ENCODE data around the gene CATSPERZ. TPM values are rescaled to one million over a fixed set of nuclear protein-coding genes. Genes with fewer than 3 reads are reported as not detected.

The CATSPERZ gene
- total and polyA plus RNA-seq, 7 experiments from 2014 or later = 0.60 TPM; not detected in 6

- no peak overlapping the region for H3K4me3 Mint-ChIP-seq
- DNase-seq (no peak), ATAC-seq (no peak)
- no peaks in the 10 kb centered on the region for H3K9me3 Mint-ChIP-seq
- Histone ChIP-seq H3K27me3 (ENCODE audit: control insufficient read depth in 2 of 2, insufficient read depth in 2 of 2, low read length in 2 of 2) (no peaks in the 10 kb centered on the region), H3K27ac (ENCODE audit: low read depth, low read length) (no peak overlapping the region), H3K4me3 (ENCODE audit: low read length) (no peak overlapping the region), H3K9me3 (ENCODE audit: control insufficient read depth in 2 of 3, low read length in 3 of 3) (no peaks in the 10 kb centered on the region), H3K4me1 (ENCODE audit: control insufficient read depth in 2 of 2, insufficient read depth in 2 of 2, low read length in 2 of 2) (no peaks in the 10 kb centered on the region), H3K36me3 (ENCODE audit: control insufficient read depth in 2 of 3, insufficient read depth in 3 of 3, low read length in 3 of 3) (peaks cover 0 to 11% (median 0%) of the 10 kb centered on the region in 3 experiments)
- no peak overlapping the region for H3K27ac Mint-ChIP-seq
- no peaks in the 10 kb centered on the region for H3K27me3 Mint-ChIP-seq
- intact Hi-C loops (cut with micrococcal nuclease) = no loop called here
- peaks cover 0 to 7% (median 2%) of the 10 kb centered on the region in 5 donors for H3K36me3 Mint-ChIP-seq
- ChIA-PET CTCF (interaction anchor here (0.7 kb wide), 1 partner anchor 55 kb away, joined by 4 read pairs; no protein-coding TSS in a partner anchor), POLR2A (interaction anchor here (2.2 kb wide), 1 partner anchor 10 kb away, joined by 8 read pairs; no protein-coding TSS in a partner anchor)
- H3K4me1 Mint-ChIP-seq = peaks cover 0 to 9% (median 0%) of the 10 kb centered on the region in 7 donors
These were observed 41.1 kb upstream of the CATSPERZ start for GRCh38 chr11:64258946-64259532.

GRCh38 chr11:64259533-64260067, 40.6 kb upstream of the CATSPERZ start:
- H3K4me1 ChIP-seq (ENCODE audit: control insufficient read depth in 2 of 2, insufficient read depth in 2 of 2, low read length in 2 of 2) = no peaks in the 10 kb centered on the region
- POLR2A ChIA-PET = interaction anchor here (0.6 kb wide), 1 partner anchor 448 kb away, joined by 4 read pairs; no protein-coding TSS in a partner anchor

GRCh38 chr11:64260147-64260708, 39.9 kb upstream of the CATSPERZ start:
- ATAC-seq (no peak), DNase-seq (no peak)
- H3K9me3 ChIP-seq (ENCODE audit: control insufficient read depth in 2 of 3, low read length in 3 of 3) = no peaks in the 10 kb centered on the region
- no peaks in the 10 kb centered on the region for H3K4me1 ChIP-seq (ENCODE audit: control insufficient read depth in 2 of 2, insufficient read depth in 2 of 2, low read length in 2 of 2)
- H3K36me3 Mint-ChIP-seq = peaks cover 0 to 7% (median 2%) of the 10 kb centered on the region in 5 donors
- peak overlapping the region in 2 of 9 donors; percentile 5 to 56 for H3K27ac Mint-ChIP-seq
- no peak overlapping the region for H3K27ac ChIP-seq (ENCODE audit: low read depth, low read length)
- ChIA-PET CTCF (no interaction called here), POLR2A (interaction anchor here (0.6 kb wide), 1 partner anchor 447 kb away, joined by 4 read pairs; no protein-coding TSS in a partner anchor)
- H3K4me3 Mint-ChIP-seq = no peak overlapping the region
- no peaks in the 10 kb centered on the region for H3K27me3 Mint-ChIP-seq
- no peaks in the 10 kb centered on the region for H3K27me3 ChIP-seq (ENCODE audit: control insufficient read depth in 2 of 2, insufficient read depth in 2 of 2, low read length in 2 of 2)
- peaks cover 0 to 11% (median 0%) of the 10 kb centered on the region in 3 experiments for H3K36me3 ChIP-seq (ENCODE audit: control insufficient read depth in 2 of 3, insufficient read depth in 3 of 3, low read length in 3 of 3)
- H3K4me1 Mint-ChIP-seq = peaks cover 0 to 9% (median 0%) of the 10 kb centered on the region in 7 donors
- intact Hi-C loops (cut with micrococcal nuclease) = no loop called here
- H3K4me3 ChIP-seq (ENCODE audit: low read length) = no peak overlapping the region
- no peaks in the 10 kb centered on the region for H3K9me3 Mint-ChIP-seq

More at GRCh38 chr11:64259533-64260067, 40.6 kb upstream of the CATSPERZ start:
- H3K27ac Mint-ChIP-seq = no peak overlapping the region
- Histone ChIP-seq H3K27ac (ENCODE audit: low read depth, low read length) (no peak overlapping the region), H3K27me3 (ENCODE audit: control insufficient read depth in 2 of 2, insufficient read depth in 2 of 2, low read length in 2 of 2) (no peaks in the 10 kb centered on the region), H3K4me3 (ENCODE audit: low read length) (no peak overlapping the region), H3K36me3 (ENCODE audit: control insufficient read depth in 2 of 3, insufficient read depth in 3 of 3, low read length in 3 of 3) (peaks cover 0 to 11% (median 0%) of the 10 kb centered on the region in 3 experiments), H3K9me3 (ENCODE audit: control insufficient read depth in 2 of 3, low read length in 3 of 3) (no peaks in the 10 kb centered on the region)
- no peaks in the 10 kb centered on the region for H3K27me3 Mint-ChIP-seq
- intact Hi-C loops (cut with micrococcal nuclease) = no loop called here
- CTCF ChIA-PET = no interaction called here
- ATAC-seq = no peak
- H3K4me3 Mint-ChIP-seq = no peak overlapping the region
- H3K9me3 Mint-ChIP-seq = no peaks in the 10 kb centered on the region
- no peak for DNase-seq
- H3K4me1 Mint-ChIP-seq = peaks cover 0 to 9% (median 0%) of the 10 kb centered on the region in 7 donors
- H3K36me3 Mint-ChIP-seq = peaks cover 0 to 7% (median 2%) of the 10 kb centered on the region in 5 donors

GRCh38 chr11:64261556-64262080, 38.5 kb upstream of the CATSPERZ start:
- Mint-ChIP-seq H3K27ac (no peak overlapping the region), H3K4me1 (peaks cover 0 to 9% (median 0%) of the 10 kb centered on the region in 7 donors), H3K4me3 (no peak overlapping the region)

GRCh38 chr11:64262271-64263002, 37.7 kb upstream of the CATSPERZ start:
- Mint-ChIP-seq H3K4me1 (peaks cover 0 to 8% (median 0%) of the 10 kb centered on the region in 7 donors), H3K27ac (no peak overlapping the region), H3K4me3 (no peak overlapping the region), H3K36me3 (peaks cover 0 to 7% (median 3%) of the 10 kb centered on the region in 5 donors), H3K9me3 (no peaks in the 10 kb centered on the region), H3K27me3 (no peaks in the 10 kb centered on the region)
- no peaks in the 10 kb centered on the region for H3K4me1 ChIP-seq (ENCODE audit: control insufficient read depth in 2 of 2, insufficient read depth in 2 of 2, low read length in 2 of 2)
- intact Hi-C loops (cut with micrococcal nuclease) = no loop called here
- CTCF ChIA-PET = interaction anchor here (1.3 to 1.5 kb wide), 3 partner anchors 12 to 58 kb away, joined by 3 to 4 read pairs (median 3); no protein-coding TSS in a partner anchor
- H3K27me3 ChIP-seq (ENCODE audit: control insufficient read depth in 2 of 2, insufficient read depth in 2 of 2, low read length in 2 of 2) = no peaks in the 10 kb centered on the region
- DNase-seq (no peak), ATAC-seq (no peak)
- no peak overlapping the region for H3K27ac ChIP-seq (ENCODE audit: low read depth, low read length)
- peaks cover 0 to 11% (median 0%) of the 10 kb centered on the region in 3 experiments for H3K36me3 ChIP-seq (ENCODE audit: control insufficient read depth in 2 of 3, insufficient read depth in 3 of 3, low read length in 3 of 3)
- no peak overlapping the region for H3K4me3 ChIP-seq (ENCODE audit: low read length)
- POLR2A ChIA-PET = no interaction called here
- no peaks in the 10 kb centered on the region for H3K9me3 ChIP-seq (ENCODE audit: control insufficient read depth in 2 of 3, low read length in 3 of 3)

More at GRCh38 chr11:64261556-64262080, 38.5 kb upstream of the CATSPERZ start:
- Histone ChIP-seq H3K9me3 (ENCODE audit: control insufficient read depth in 2 of 3, low read length in 3 of 3) (no peaks in the 10 kb centered on the region), H3K4me3 (ENCODE audit: low read length) (no peak overlapping the region), H3K4me1 (ENCODE audit: control insufficient read depth in 2 of 2, insufficient read depth in 2 of 2, low read length in 2 of 2) (no peaks in the 10 kb centered on the region), H3K27me3 (ENCODE audit: control insufficient read depth in 2 of 2, insufficient read depth in 2 of 2, low read length in 2 of 2) (no peaks in the 10 kb centered on the region), H3K36me3 (ENCODE audit: control insufficient read depth in 2 of 3, insufficient read depth in 3 of 3, low read length in 3 of 3) (peaks cover 0 to 11% (median 0%) of the 10 kb centered on the region in 3 experiments), H3K27ac (ENCODE audit: low read depth, low read length) (no peak overlapping the region)
- ATAC-seq = no peak
- ChIA-PET POLR2A (no interaction called here), CTCF (interaction anchor here (1.5 kb wide), 1 partner anchor 12 kb away, joined by 3 read pairs; no protein-coding TSS in a partner anchor)
- DNase-seq = no peak
- peaks cover 0 to 7% (median 3%) of the 10 kb centered on the region in 5 donors for H3K36me3 Mint-ChIP-seq
- no peaks in the 10 kb centered on the region for H3K27me3 Mint-ChIP-seq
- intact Hi-C loops (cut with micrococcal nuclease) = no loop called here
- H3K9me3 Mint-ChIP-seq = no peaks in the 10 kb centered on the region

All from naive thymus-derived CD4-positive, alpha-beta T cell (primary cell).